Parathyroid adenoma (tissue), 2 donors: Measurements from ENCODE around the gene MEIS1.

Experiments used
- H2AFZ ChIP-seq: fragments of 300-600 bp; sonication (generic); one replicate; pipeline ENCODE4 v1.7.0; 2017; ENCODE audit warnings: antibody characterized with exemption, mild to moderate bottlenecking
- H3K27ac ChIP-seq: fragments of 300-600 bp; sonication (generic); one replicate; pipeline ENCODE4 v1.7.0; 2017
- H3K27me3 ChIP-seq: fragments of 300-600 bp; sonication (generic); one replicate; pipeline ENCODE4 v1.7.0; 2017; ENCODE audit warnings: low read length; ENCODE audit not compliant: control insufficient read depth, insufficient read depth
- H3K36me3 ChIP-seq: fragments of 300-600 bp; sonication (generic); one replicate; pipeline ENCODE4 v1.7.0; 2017; ENCODE audit warnings: low read length; ENCODE audit not compliant: control insufficient read depth, insufficient read depth
- H3K4me1 ChIP-seq: fragments of 300-600 bp; sonication (generic); one replicate; pipeline ENCODE4 v1.7.0; 2017; ENCODE audit warnings: control low read depth
- H3K4me2 ChIP-seq: fragments of 300-600 bp; sonication (generic); one replicate; pipeline ENCODE4 v1.7.0; 2017; ENCODE audit warnings: low read length
- H3K4me3 ChIP-seq: fragments of 300-600 bp; sonication (generic); one replicate; pipeline ENCODE4 v1.7.0; 2017; ENCODE audit warnings: low read depth, low read length
- H3K79me2 ChIP-seq: fragments of 300-600 bp; sonication (generic); one replicate; pipeline ENCODE4 v1.7.0; 2017; ENCODE audit warnings: control low read depth
- H3K9ac ChIP-seq: fragments of 300-600 bp; sonication (generic); one replicate; pipeline ENCODE4 v1.7.0; 2017; ENCODE audit warnings: mild to moderate bottlenecking
- H3K9me3 ChIP-seq: fragments of 300-600 bp; sonication (generic); one replicate; pipeline ENCODE4 v1.7.0; 2017; ENCODE audit warnings: low read length; ENCODE audit not compliant: control insufficient read depth
- CTCF ChIP-seq: fragments of 300-600 bp; sonication (generic); IDR thresholded peaks from one replicate; pipeline ENCODE4 v1.7.0; 2017; ENCODE audit warnings: antibody characterized with exemption, mild to moderate bottlenecking
- donor health status: primary hyperparathyroidism.

The MEIS1 gene

GRCh38 chr2:66426244-66427111, 8.4 kb upstream of the MEIS1 start:
- Histone ChIP-seq H3K79me2 (no peaks in the 10 kb centered on the region), H3K27me3 (no peaks in the 10 kb centered on the region), H3K9ac (no peak overlapping the region), H3K4me2 (peak overlapping the region; percentile 82), H3K27ac (no peak overlapping the region), H2AFZ (no peak overlapping the region), H3K4me1 (peaks cover 3% of the 10 kb centered on the region), H3K9me3 (no peaks in the 10 kb centered on the region), H3K4me3 (peak overlapping the region; percentile 55), H3K36me3 (no peaks in the 10 kb centered on the region)
- no peak for TF ChIP-seq CTCF

GRCh38 chr2:66427300-66427699, 7.6 kb upstream of the MEIS1 start:
- H3K36me3 ChIP-seq = no peaks in the 10 kb centered on the region
- no peak overlapping the region for H3K27ac ChIP-seq
- no peak overlapping the region for H3K4me2 ChIP-seq
- peaks cover 3% of the 10 kb centered on the region for H3K4me1 ChIP-seq
- H3K4me3 ChIP-seq = no peak overlapping the region
- H3K79me2 ChIP-seq = no peaks in the 10 kb centered on the region
- no peak overlapping the region for H2AFZ ChIP-seq
- H3K9ac ChIP-seq = no peak overlapping the region
- H3K9me3 ChIP-seq = no peaks in the 10 kb centered on the region
- TF ChIP-seq CTCF = no peak
- H3K27me3 ChIP-seq = no peaks in the 10 kb centered on the region

- Histone ChIP-seq H3K27me3 (no peaks in the 10 kb centered on the region), H2AFZ (no peak overlapping the region), H3K4me2 (no peak overlapping the region), H3K79me2 (no peaks in the 10 kb centered on the region), H3K9me3 (no peaks in the 10 kb centered on the region), H3K36me3 (no peaks in the 10 kb centered on the region), H3K9ac (no peak overlapping the region), H3K4me1 (peaks cover 3% of the 10 kb centered on the region), H3K4me3 (no peak overlapping the region), H3K27ac (no peak overlapping the region)
- TF ChIP-seq CTCF = peak; percentile 89
Observed at GRCh38 chr2:66428986-66429612, 5.8 kb upstream of the MEIS1 start.

- Histone ChIP-seq H3K36me3 (no peaks in the 10 kb centered on the region), H2AFZ (no peak overlapping the region), H3K4me2 (no peak overlapping the region), H3K4me3 (no peak overlapping the region), H3K9ac (no peak overlapping the region), H3K79me2 (no peaks in the 10 kb centered on the region), H3K27me3 (no peaks in the 10 kb centered on the region), H3K9me3 (no peaks in the 10 kb centered on the region), H3K27ac (no peak overlapping the region), H3K4me1 (peaks cover 3% of the 10 kb centered on the region)
- TF ChIP-seq CTCF = no peak
Observed at GRCh38 chr2:66429693-66430504, 5.0 kb upstream of the MEIS1 start.
